Middle frontal gyrus (tissue), 1 donor: Measurements from ENCODE around the gene PPP1R3G.
"Not testable (repeated sequence)": the region's sequence is repeated elsewhere in the genome, so short reads cannot be mapped to it uniquely, and the experiment has no call there.

Source experiments
- DNase-seq: peaks from one replicate; pipeline ENCODE4 v3.0.0-alpha.2; 2015; ENCODE audit warnings: low spot score; ENCODE audit errors: extremely low spot score

PPP1R3G gene

DNA sequence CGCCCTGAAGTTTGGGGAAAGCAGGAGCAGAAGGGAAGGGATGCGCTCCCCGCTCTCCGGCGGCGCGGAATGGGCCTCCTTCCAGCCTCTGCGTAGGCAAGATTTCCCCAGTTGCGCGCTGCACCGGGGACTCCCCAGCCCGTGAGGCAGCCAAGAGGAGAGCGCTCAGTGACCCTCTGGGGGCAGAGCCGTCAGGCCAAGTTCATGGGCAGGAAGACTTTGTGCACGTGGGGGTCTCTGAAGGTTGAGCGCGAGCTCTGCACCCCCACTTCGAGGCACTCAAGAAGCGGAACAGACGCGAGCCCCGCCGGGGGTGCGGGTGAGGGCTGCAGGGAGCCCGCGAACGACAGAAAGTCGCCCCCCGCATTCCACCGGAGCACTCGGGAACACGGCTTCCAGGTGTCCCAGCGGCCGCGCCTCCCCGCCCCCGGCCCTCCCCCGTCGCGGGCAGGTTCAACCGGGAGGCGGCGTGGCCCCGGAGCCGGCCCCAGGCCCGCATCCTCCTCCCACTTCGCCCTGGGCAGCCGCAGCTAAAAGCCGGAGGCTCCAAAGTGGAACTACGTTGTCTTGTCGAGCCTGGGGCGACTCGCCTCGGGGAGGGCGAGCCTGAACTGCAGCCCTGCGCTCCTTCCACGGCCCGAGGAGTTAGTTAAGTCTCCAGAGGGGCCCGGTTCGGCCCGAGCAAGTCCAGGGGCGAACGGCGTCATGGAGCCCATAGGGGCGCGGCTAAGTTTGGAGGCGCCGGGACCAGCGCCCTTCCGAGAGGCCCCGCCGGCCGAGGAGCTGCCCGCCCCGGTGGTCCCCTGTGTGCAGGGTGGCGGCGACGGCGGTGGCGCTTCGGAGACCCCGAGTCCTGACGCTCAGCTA lies at the start of gene PPP1R3G:
Gene PPP1R3G, plus strand, starts transcription at position 561 of the 867 bp plus-strand sequence. Its CDS starts 145 bp downstream, at position 706.
- no peak for DNase-seq

DNA sequence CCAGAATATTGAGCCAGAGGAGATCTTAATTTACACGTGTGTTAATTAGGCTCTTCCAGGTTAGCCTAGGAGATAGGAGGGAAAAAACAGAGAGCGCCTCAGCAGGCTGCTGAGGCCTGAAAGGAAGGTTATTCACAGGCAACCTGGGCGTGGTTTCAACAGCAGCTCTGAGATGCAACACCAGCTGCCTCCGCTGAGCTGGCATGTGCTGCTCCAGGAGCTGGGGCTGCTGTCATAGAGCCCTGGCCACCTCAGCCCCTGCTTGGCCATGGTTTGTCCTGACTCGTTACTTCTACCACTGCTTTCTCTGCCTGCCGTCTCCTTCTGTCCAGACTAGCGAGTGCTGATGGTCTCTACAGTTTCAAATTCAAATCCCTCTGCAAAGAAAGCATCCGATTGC lies 48.9 kb upstream of the PPP1R3G start:
- DNase-seq = no peak

DNA sequence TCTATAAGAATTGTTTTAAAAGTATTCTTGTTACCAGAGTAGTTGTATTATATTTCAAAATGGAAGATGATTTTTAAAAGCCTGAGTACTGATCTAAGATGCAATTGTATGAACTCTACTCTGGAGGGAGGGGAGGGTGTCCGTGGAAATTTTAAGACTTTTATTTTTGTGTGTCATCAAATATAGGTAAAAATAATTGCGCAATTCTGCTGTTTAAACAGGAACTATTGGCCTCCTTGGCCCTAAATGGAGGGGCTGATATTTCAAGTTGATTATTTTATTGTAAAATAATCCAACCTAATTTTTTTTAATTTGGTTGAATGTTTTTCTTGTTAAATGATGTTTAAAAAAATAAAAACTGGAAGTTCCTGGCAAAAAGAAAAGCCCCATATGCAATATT lies 43.2 kb upstream of the PPP1R3G start:
- DNase-seq = no peak

GRCh38 chr6:5042436-5042835 lies 42.7 kb upstream of the PPP1R3G start:
- DNase-seq = no peak

GRCh38 chr6:5044866-5045265 lies 40.3 kb upstream of the PPP1R3G start:
- DNase-seq = no peak

DNA sequence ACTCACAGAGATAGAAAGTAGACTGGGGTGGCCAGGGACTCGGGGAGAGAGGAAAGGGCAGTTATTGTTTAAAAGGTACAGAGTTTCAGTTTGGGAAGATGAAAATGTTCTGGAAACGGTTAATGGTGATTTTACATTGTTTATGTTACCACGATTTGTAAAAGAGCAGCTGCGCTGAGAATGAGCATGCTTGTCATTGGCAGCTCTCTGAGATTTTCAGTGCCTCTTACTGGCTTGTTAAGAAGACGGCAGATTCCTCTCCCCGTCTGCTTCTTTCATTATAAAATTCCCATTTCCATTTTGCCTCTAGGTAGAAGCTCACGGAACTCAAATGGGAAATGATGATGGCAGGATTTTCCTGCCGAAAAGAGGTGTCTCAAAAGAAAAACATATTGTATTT lies 39.7 kb upstream of the PPP1R3G start:
- no peak for DNase-seq

GRCh38 chr6:5046430-5046829 lies 38.7 kb upstream of the PPP1R3G start:
- no peak for DNase-seq

- no peak for DNase-seq
Measured at GRCh38 chr6:5050009-5050408, 35.1 kb upstream of the PPP1R3G start.

DNA sequence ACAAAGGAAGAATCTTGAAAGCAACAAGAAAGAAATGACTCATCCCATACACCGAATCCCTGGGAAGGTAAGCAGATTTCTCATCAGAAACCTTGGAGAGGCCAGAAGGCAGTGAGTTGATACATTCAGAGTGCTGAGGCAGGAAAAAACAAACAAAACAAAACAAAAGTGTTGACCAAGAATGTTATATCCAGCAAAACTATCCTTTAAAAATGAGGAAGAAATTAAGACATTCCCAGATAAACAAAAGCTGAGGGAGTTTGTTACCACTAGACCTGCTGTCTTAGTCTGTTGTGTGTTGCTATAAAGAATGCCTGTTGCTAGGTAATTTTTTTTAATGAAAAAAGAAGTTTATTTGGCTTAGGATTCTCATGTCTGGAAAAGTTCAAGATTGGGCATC lies 33.7 kb upstream of the PPP1R3G start:
- no peak for DNase-seq

GRCh38 chr6:5053038-5053437 lies 32.1 kb upstream of the PPP1R3G start:
- DNase-seq = no peak

DNA sequence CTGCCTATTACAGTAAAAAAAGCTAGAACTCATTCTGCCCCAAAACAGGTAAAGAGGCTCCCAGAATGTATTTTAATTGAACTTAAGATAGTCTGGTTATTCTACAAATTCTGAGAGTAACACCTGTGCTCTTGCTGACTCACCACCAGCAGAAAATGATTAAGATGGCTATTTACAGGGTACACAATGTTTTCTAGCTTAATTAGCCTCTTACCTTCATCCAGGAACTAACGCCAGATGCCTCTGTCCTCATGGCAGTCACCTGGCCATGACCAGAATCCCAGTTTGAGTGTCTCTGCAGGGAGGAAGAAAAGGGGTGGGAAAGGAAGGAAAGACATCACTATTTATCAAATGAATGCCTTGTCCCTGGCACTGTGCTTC lies 31.3 kb upstream of the PPP1R3G start:
- no peak for DNase-seq

DNA sequence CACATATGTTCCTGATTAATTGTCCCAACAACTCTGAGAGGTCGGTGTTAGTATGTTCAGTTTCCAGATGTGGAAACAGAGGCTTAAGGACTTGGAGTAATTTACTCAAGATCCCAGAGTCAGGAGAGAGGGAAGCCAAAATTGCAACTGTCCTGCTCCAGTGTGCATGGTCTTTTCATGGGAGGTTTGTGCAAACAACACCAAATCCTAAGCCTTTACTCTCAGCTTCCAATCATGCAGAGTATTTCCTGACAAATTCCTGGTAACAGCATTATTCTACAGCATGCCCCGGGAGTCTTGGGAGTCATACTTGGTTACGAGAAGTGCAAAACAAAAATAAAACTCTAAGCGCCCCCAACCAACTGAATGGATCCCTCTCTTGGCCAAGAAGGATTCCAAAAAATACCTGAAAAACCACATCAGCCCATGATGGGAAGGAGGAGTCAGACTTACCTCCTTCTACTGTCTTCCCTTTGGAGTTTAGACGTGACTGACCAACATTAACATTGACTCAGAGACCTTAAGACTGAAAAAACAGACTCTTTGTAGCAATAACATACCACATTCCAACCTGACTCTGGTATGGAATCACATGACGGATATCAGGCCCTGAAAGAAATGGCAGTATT lies 30.8 kb upstream of the PPP1R3G start:
- DNase-seq = no peak

GRCh38 chr6:5055118-5055517 lies 30.0 kb upstream of the PPP1R3G start:
- DNase-seq = no peak

- DNase-seq = no peak
Measured at GRCh38 chr6:5058254-5058653, 26.9 kb upstream of the PPP1R3G start.

- no peak for DNase-seq
Measured at GRCh38 chr6:5059036-5059896, 25.9 kb upstream of the PPP1R3G start.

DNA sequence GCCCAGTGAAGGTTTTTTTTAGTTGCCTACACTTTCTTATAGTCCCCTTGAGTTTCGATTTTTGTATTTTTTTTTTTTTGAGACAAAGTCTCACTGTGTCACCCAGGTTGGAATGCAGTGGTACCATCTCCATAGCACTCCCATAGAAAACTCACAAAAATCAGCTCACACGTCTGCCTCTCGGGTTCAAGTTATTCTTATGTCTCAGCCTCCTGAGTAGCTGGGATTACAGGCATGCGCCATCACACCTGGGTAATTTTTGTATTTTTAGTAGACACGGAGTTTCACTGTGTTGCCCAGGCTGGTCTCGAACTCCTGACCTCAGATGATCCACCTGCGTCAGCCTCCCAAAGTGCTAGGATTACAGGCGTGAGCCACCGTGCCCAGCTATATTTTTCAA lies 24.7 kb upstream of the PPP1R3G start:
- not testable (repeated sequence) for DNase-seq

- DNase-seq = no peak
Measured at GRCh38 chr6:5061152-5061551, 24.0 kb upstream of the PPP1R3G start.

DNA sequence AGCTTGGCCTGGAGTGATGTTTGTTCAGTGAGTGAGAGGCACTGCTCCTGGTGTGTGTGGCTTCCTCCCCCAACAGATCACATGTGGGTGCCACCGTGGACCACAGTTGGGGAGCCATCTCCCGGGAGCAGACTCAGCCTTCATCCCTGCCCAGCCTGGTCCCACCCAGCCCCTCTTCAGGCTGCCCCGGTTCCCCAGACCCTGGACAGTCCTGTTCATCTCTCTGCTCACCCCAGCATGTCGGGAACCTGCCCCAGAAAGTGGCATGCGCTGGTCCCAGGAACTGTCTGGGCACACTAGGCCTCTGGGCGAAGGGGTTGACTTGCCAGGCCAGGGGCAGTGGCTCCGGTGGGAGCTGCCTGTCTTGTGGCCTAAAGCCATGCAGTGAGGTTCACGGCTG lies 21.5 kb upstream of the PPP1R3G start:
- DNase-seq = no peak

DNA sequence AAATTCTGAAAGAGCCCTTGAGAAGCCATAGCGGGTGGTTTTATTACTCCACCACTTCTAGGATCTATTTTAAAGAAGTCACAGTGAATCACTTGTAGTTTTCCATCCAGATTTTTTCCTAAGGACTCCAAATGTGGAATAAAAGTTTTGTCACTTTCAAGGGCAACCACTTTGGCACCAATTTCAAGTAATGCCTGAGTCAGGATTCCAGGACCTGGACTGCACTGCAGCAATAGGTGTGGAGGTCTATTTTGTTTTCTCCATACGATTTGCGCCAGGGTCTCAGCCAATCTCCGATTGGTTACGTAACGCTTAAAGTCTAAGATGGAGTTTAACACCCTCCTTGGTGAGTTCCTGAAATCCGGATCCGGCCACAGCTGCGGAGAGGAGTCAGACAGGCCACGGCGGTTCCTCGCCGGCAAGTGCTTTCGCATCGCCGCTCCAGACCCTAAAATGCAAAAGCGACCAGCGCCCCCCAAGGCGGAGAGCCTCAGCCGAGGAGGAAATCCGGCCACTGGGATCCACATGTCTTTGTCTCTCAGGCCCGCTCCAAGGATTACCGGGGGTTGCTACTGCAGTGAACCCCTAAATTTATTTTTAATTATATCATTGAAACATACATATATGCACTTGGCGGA lies 18.6 kb upstream of the PPP1R3G start:
- no peak for DNase-seq

DNA sequence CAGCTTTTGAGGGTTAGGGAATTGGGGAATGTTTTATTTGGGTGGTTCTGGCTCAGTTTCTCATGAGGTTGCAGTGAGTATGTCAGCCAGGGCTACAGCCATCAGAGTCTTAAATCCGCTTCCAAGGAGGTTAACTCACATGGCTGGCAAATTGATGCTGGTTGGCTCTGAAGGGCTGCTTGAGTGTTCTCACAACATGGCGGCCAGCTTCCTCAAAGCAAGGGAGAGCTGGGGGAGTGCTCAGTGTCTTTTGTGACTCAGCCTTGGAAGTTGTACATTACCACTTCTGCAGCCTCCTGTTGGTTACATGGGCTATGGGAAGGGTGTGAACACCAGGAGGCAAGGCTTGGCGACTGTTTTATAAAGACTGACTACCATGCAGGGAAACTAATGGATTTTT lies 17.8 kb upstream of the PPP1R3G start:
- DNase-seq = no peak

DNA sequence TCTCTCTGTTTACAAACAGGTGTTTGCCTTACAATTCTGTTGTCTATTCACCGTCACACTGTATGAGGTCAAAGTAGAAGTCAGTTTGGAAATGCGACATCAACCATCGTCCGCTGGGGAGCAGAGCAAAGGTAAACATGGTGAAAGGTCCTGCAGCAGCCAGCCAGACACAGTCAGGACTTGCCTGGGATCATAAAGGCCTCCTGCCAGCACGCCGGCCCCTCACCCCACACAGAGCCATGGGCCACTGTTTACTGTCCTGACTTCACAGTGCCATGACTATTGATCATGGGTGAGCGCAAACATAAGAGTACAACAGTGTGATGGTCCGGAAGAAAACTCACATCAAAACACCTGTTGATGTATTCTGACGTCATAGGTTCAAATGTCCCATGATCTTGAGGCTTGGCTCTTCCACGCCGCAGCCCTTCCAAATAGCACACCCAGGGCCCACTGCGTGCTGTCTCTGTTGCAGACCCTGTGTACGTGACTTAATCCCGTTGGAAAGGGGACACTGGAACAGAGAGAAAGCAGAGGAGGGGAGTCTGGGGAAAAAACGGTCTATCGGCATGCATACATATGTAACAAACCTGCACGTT lies 16.9 kb upstream of the PPP1R3G start:
- no peak for DNase-seq
